Stimulated activated CD4-positive, alpha-beta T cell treated with anti-CD3 and anti-CD28 coated beads, TNF-alpha, amount 100 ng/mL, for 4 hours (primary cell): ENCODE data around the gene SLA2.
A peak's percentile ranks its signal among the peaks of the same experiment; 100 is the strongest.
"Not testable (repeated sequence)": the region's sequence is repeated elsewhere in the genome, so short reads cannot be mapped to it uniquely, and the experiment has no call there.

ENCODE experiments used
- DNase-seq, 3 experiments: peaks; one replicate each; pipeline ENCODE4 v3.0.0-alpha.2; 2020; ENCODE audit warnings: low read depth in 3 of 3

SLA2 gene

GRCh38 chr20:36574366-36575135, 71.4 kb downstream of the SLA2 start:
- peak; percentile 46 to 59 (median 52) for DNase-seq

GRCh38 chr20:36573798-36574365, 72.1 kb downstream of the SLA2 start:
- peak in 1 of 3 experiments; percentile 30 for DNase-seq

- DNase-seq = peak; percentile 78 to 89 (median 82)
Observed at GRCh38 chr20:36573103-36573797, 72.7 kb downstream of the SLA2 start, which contains the start of gene TGIF2. Gene TGIF2 (plus strand): TSS chr20:36573597. CDS start chr20:36578775, 5,178 bp downstream.

- DNase-seq = peak; percentile 43 to 57 (median 47)
Observed at GRCh38 chr20:36572701-36573102, 73.3 kb downstream of the SLA2 start.

- DNase-seq = no peak
Observed at GRCh38 chr20:36571564-36572504, 74.2 kb downstream of the SLA2 start.

GRCh38 chr20:36569847-36570429, 76.1 kb downstream of the SLA2 start:
- DNase-seq = no peak

- no peak for DNase-seq
Observed at GRCh38 chr20:36565520-36565919, 80.5 kb downstream of the SLA2 start.

DNA sequence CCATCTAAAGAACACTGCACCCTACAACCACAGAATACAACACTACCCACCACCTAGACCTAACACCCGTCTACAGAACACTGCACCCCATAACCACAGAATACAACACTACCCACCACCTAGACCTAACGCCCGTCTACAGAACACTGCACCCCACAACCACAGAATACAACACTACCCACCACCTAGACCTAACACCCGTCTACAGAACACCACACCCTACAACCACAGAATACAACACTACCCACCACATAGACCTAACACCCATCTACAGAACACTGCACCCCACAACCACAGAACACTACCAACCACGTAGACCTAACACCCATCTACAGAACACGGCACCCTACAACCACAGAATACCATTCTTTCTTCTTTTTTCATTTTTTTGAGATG, 81.3 kb downstream of the SLA2 start:
- not testable (repeated sequence) for DNase-seq

- DNase-seq = not testable (repeated sequence)
Observed at GRCh38 chr20:36564078-36564725, 81.8 kb downstream of the SLA2 start.

- no peak for DNase-seq
Observed at GRCh38 chr20:36563374-36563773, 82.6 kb downstream of the SLA2 start.

DNA sequence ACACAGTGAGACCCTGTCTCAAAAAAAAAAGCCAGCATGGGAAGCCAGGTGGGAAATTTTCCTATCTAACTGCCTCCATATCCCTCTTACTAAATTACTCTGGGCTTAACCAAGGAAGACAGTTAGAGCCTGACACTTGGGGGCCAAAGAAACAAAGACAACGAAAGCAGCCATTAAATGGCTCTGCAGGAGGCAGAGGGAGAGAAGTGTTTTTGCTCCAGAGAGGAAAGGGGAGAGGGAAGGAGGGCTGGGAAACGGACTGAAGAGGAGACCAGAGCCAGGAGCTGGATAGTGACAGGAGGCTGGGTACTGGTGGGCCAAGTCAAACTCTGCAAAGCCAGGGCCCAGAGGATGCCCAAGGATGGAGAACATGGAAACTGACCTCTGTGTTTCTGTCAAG, 83.3 kb downstream of the SLA2 start:
- DNase-seq = no peak
